Stimulated activated memory B cell treated with anti-CD40 and anti-IgM and Interleukin-4, amounts not matched to agents 10 μg/mL and 1 μg/mL and 100 μg/mL, for 72 hours (primary cell): ENCODE results near the gene RETNLB.

Experiments used
- ATAC-seq: fragments of 150-1000 bp; cut with Tn5 transposase; 2 replicates; pipeline ENCODE4 v1.10.0; 2021
- H3K27ac Mint-ChIP-seq: one replicate; pipeline ENCODE4 v1.8.0; 2022; ENCODE audit warnings: mild to moderate bottlenecking, mixed read lengths
- H3K27me3 Mint-ChIP-seq: one replicate; pipeline ENCODE4 v1.8.0; 2022; ENCODE audit warnings: mixed read lengths
- H3K36me3 Mint-ChIP-seq: one replicate; pipeline ENCODE4 v1.8.0; 2022; ENCODE audit warnings: mixed read lengths
- H3K4me1 Mint-ChIP-seq: one replicate; pipeline ENCODE4 v1.8.0; 2022; ENCODE audit warnings: mixed read lengths
- H3K4me3 Mint-ChIP-seq: one replicate; pipeline ENCODE4 v1.8.0; 2022; ENCODE audit warnings: mild to moderate bottlenecking, moderate library complexity, mixed read lengths
- H3K9me3 Mint-ChIP-seq: one replicate; pipeline ENCODE4 v1.8.0; 2022; ENCODE audit warnings: mixed read lengths

Gene RETNLB, protein sequence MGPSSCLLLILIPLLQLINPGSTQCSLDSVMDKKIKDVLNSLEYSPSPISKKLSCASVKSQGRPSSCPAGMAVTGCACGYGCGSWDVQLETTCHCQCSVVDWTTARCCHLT

DNA sequence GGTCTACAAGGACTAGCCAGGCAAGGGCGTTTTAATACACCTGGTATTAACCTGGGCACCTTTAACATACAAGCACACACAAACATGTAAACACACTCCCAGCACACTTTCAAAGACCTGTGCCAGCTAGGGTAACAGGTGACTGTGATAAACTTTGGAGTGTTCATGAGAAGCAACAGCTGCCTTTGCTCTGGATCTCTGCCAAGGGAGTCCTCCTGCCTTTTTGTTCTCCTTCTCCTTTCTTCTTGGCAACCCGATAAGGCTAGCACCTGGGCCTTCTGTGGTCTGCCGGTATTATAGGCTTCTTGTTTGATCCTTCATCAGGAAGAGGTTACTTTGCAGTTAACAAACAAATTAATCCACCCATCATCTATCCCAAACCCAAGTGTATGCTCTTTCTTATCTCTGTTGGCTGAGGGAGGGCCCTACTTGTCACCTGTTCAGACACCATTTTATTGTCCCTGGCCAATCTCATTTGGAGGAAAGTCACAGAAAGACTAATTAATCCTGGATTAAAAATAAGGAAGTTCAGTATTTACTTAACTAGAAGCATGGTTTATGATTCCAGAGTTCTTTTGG is at the start of gene RETNLB:
Gene RETNLB (minus strand): TSS at position 7 of the 579 bp plus-strand sequence. CDS start 225 bp downstream, outside the sequence.
- Mint-ChIP-seq H3K27me3 (peaks cover 11% of the 10 kb centered on the region), H3K4me1 (no peaks in the 10 kb centered on the region), H3K9me3 (peaks cover 2% of the 10 kb centered on the region), H3K27ac (no peak within 1 kb of the TSS), H3K36me3 (no peaks in the 10 kb centered on the region), H3K4me3 (no peak within 1 kb of the TSS)
- ATAC-seq, result no peak

DNA sequence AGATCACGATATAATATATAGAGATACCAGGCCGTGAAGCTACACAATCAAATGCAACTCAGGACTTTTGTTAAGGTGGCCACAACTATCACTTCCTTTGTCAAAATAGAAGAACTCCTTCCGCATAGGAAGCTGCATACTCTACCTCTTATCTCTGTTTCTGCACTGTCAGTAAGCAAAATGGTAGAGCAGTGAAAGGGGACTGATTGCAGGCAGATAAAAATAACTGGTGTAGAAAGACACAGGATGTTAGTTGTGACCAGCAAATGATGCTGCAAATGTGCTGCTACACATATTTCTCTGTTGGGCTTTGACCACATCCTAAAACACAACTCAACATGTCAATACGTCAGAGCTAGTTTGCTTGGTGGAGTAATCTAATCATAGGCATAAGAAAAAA is 49.1 kb upstream of the RETNLB start:
- peaks cover 3% of the 10 kb centered on the region for H3K9me3 Mint-ChIP-seq

DNA sequence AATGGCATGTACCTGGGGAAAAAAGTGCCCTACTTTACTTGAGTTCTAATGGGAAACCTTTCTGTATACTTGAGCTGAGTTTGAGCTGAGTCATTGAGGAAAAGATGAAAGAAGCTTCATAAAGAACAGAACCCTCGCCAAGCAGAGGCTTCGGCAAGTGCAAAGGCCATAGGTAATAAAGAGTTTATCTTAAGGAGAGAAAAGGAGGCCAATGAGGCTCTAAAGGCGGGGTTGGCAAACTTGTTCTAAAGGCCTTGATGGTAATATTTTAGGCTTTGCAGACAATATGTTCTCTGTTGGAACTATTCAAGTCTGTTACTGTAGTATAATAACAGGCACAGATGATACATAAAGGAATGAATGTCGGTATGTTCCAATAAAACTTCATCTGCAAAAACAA is 47.8 kb upstream of the RETNLB start:
- H3K27me3 Mint-ChIP-seq, result no peaks in the 10 kb centered on the region
- no peaks in the 10 kb centered on the region for H3K4me1 Mint-ChIP-seq
- H3K4me3 Mint-ChIP-seq, result no peak overlapping the region
- no peaks in the 10 kb centered on the region for H3K9me3 Mint-ChIP-seq
- no peak for ATAC-seq
- no peaks in the 10 kb centered on the region for H3K36me3 Mint-ChIP-seq
- H3K27ac Mint-ChIP-seq, result no peak overlapping the region

More for the DNA sequence above, 49.1 kb upstream of the RETNLB start:
- Mint-ChIP-seq H3K4me3 (no peak overlapping the region), H3K36me3 (no peaks in the 10 kb centered on the region), H3K4me1 (no peaks in the 10 kb centered on the region), H3K27me3 (no peaks in the 10 kb centered on the region), H3K27ac (no peak overlapping the region)
- no peak for ATAC-seq

DNA sequence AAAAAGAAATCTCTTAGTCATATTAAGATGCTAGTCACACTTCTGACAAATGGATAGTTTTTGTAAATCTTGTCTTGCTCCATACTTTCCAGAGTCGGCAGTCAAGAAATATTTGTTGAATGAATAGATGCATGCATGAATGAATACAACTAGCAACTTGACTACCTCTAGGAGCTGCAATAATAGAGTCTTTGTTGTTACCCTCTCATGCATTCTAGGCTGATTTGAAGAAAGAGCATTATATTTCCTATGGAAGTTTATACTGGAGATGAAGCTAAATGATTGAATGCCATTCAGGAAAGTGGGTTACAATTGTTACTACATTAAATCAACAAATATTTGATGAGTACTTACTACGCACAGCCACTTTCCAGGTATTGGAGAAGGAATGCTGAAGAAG is 47.2 kb upstream of the RETNLB start:
- Mint-ChIP-seq H3K4me3 (no peak overlapping the region), H3K9me3 (no peaks in the 10 kb centered on the region), H3K4me1 (no peaks in the 10 kb centered on the region), H3K27me3 (no peaks in the 10 kb centered on the region), H3K27ac (no peak overlapping the region), H3K36me3 (no peaks in the 10 kb centered on the region)
- ATAC-seq, result no peak

DNA sequence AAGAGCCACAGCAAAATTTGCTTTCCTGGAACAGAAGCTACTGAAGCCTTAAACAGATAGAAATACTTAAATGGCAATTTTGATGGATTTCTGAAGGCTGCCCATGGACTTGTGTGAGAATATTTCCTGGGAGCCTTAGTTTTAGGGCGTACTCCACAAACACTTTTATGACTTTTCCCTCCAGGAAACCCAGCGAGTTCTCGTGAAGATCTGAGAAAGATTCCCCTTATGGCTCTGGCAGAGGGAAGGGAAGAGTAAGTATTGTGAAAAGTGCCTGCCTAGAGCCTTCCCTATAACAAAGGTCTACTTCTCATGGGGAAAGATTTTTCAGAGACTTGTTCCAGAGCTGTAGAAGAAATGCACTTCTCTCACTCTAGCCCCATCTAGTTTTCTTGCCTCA is 34.3 kb upstream of the RETNLB start:
- no peaks in the 10 kb centered on the region for H3K36me3 Mint-ChIP-seq
- H3K27me3 Mint-ChIP-seq, result peaks cover 1% of the 10 kb centered on the region
- no peak for ATAC-seq
- H3K4me1 Mint-ChIP-seq, result no peaks in the 10 kb centered on the region
- H3K27ac Mint-ChIP-seq, result no peak overlapping the region
- H3K9me3 Mint-ChIP-seq, result peaks cover 3% of the 10 kb centered on the region
- no peak overlapping the region for H3K4me3 Mint-ChIP-seq

DNA sequence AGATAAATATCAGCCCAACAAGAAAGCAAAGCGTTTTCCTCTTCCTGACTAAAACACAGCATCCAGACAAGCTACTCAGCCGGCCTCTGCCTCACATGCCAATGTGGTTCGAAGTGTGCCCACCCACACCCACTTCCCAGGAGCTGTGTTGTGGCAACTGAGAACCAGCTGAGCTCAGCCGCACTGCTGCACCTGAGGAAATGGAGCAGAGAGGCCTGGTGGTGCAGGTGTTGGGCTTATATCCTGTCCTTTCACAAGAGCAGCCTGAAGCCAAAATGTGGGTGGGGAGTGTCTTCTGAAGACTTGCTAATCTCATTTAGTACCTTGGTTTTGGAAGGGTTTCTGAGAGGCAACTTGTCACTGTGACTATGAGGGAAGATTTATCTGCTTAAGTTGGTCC is 23.0 kb upstream of the RETNLB start:
- no peak overlapping the region for H3K4me3 Mint-ChIP-seq
- ATAC-seq, result no peak

DNA sequence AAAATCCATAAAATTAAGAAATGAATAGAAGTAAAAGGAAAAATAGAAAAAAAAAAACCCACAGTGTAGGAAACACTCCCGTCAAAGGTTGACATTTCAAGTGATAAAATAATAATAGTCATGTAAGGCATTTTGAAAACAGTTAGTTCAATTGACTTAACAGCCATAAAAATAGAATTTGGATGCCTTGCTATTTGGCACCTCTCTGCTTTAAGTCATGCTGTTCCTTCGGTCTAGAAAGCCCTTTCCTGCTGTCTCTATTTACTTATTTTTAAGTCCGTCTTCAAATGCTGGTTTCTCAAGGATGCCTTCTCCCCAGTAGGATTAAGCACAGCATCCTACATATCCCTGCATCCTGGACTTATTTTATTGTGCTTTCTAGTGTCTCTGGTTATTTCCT is 22.3 kb upstream of the RETNLB start:
- Mint-ChIP-seq H3K27me3 (peaks cover 8% of the 10 kb centered on the region), H3K36me3 (no peaks in the 10 kb centered on the region), H3K27ac (no peak overlapping the region), H3K4me3 (no peak overlapping the region), H3K4me1 (no peaks in the 10 kb centered on the region), H3K9me3 (no peaks in the 10 kb centered on the region)
- no peak for ATAC-seq

More for the DNA sequence above, 23.0 kb upstream of the RETNLB start:
- Mint-ChIP-seq H3K27me3 (peaks cover 15% of the 10 kb centered on the region), H3K27ac (no peak overlapping the region), H3K9me3 (no peaks in the 10 kb centered on the region), H3K4me1 (no peaks in the 10 kb centered on the region), H3K36me3 (no peaks in the 10 kb centered on the region)

DNA sequence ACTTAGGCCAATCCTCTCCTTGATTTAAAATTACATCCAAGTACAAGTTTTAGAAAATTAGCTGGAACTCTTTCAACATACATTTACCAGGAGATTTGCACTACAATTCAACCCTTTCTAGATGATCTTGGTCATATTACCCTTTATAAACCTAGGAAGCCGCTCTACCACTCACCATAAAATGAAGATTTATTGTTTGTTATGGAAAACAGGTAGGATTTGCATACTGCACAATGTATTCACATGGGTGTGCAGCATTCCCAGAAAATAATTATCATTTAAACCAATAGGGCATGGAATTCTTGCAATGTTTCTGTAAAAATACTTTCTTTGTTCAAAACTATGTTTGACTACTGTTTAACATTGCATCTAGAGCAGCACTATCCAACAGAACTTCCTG is 18.4 kb upstream of the RETNLB start:
- Mint-ChIP-seq H3K9me3 (peaks cover 2% of the 10 kb centered on the region), H3K27me3 (no peaks in the 10 kb centered on the region), H3K4me3 (no peak overlapping the region), H3K27ac (no peak overlapping the region), H3K4me1 (no peaks in the 10 kb centered on the region), H3K36me3 (no peaks in the 10 kb centered on the region)
- ATAC-seq, result no peak

DNA sequence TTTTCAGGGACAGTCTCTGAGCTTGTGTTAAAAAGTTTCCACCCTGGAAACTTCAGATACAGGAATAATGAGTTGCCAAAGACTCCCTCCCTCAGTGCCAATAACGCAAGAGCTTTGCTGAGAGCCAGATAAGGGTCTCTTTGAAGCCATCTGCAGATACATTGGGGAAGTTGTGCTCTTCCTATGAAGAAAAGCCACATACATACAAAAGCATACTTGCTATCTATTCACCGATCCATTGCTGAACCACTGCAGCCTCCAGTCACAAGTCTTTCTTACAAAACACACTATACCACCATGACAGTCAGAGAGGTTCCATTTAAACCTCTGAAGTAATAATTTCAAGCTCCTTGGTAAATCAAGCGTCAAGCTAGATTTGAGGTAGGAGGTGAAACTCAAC is 10.0 kb upstream of the RETNLB start:
- H3K27me3 Mint-ChIP-seq, result no peaks in the 10 kb centered on the region
- H3K9me3 Mint-ChIP-seq, result peaks cover 2% of the 10 kb centered on the region
- no peak overlapping the region for H3K27ac Mint-ChIP-seq
- no peak for ATAC-seq
- no peaks in the 10 kb centered on the region for H3K36me3 Mint-ChIP-seq
- no peak overlapping the region for H3K4me3 Mint-ChIP-seq
- no peaks in the 10 kb centered on the region for H3K4me1 Mint-ChIP-seq

DNA sequence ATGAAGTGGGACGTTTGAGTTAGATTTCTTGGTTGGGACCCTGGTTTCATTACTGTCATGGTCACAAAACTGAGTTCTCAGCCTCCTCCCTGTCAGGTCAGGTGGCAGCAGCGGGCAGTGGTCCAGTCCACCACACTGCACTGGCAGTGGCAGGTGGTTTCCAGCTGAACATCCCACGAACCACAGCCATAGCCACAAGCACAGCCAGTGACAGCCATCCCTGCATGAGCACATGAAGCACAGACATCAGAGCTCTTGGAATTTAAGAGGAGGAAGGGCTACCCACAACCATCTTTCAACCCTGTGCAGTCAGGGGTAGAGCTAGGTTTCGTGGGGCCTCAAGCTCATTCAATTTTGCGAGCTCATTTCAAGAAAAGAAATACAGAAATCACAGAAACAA is 1.5 kb downstream of the RETNLB start:
- H3K27ac Mint-ChIP-seq, result no peak overlapping the region
- no peak overlapping the region for H3K4me3 Mint-ChIP-seq
- no peaks in the 10 kb centered on the region for H3K4me1 Mint-ChIP-seq
- no peaks in the 10 kb centered on the region for H3K36me3 Mint-ChIP-seq
- no peak for ATAC-seq
- H3K27me3 Mint-ChIP-seq, result peaks cover 8% of the 10 kb centered on the region
- peaks cover 2% of the 10 kb centered on the region for H3K9me3 Mint-ChIP-seq

DNA sequence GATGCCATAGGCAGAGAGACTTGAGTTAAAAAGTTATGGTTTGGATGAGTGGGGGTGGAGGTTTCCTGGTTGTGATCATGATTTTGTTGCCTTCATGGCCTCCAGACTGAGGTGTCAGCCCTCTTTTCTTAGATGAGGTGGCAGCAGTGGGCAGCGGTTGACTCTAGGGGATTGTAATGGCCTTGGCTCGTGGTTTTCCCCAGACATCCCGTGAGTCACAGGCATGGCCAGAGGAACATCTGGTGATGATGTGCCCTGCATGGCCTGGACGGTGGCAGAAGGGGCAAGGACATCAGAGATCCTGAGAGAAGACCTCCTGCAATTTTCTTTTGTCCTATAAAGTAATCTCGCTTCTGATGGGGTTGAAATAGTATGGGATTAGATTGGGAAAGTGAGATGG is 12.4 kb downstream of the RETNLB start:
- no peak overlapping the region for H3K4me3 Mint-ChIP-seq
- H3K4me1 Mint-ChIP-seq, result no peaks in the 10 kb centered on the region
- H3K36me3 Mint-ChIP-seq, result no peaks in the 10 kb centered on the region
- ATAC-seq, result no peak
- no peak overlapping the region for H3K27ac Mint-ChIP-seq
- H3K27me3 Mint-ChIP-seq, result peaks cover 19% of the 10 kb centered on the region
- H3K9me3 Mint-ChIP-seq, result no peaks in the 10 kb centered on the region

DNA sequence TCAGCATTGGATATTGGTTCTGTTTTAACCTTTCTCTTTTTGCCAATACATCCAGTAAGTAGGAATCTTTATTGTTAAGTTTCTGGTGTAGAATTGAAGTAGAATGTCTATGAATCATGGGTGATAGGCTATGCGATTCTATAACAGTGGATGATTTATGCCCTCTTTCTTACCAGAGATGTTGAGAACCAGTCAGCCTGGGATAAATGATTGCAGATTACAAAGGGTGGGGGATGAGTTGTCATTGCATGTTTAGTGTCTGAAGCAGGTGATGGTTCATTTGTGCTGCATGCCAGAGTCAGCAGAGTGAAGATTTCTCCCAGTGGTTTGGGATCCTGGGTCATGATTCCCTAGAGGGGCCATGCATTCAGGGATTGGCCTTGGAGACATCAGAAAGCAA is 14.3 kb downstream of the RETNLB start:
- Mint-ChIP-seq H3K27me3 (peaks cover 19% of the 10 kb centered on the region), H3K4me1 (no peaks in the 10 kb centered on the region), H3K27ac (no peak overlapping the region), H3K4me3 (no peak overlapping the region), H3K36me3 (no peaks in the 10 kb centered on the region), H3K9me3 (no peaks in the 10 kb centered on the region)
- ATAC-seq, result no peak

DNA sequence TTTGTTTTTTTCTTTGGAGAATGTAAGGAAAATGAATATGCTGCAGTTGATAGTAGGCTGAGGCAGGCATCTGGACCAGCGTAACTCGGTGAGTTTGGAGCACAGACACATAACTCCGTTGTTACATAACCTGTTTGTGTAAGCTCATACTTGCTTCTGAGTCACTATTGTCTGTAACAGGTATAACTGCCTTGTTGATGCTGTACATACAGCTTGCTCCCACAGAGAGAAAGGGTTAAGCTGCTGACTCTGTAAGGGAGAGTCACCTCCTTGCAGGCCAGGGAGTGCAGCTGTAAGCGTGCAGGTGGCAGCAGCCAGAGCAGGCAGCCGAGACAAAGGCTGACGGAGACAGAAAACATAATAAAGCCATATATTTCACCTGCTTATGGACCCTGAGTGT is 20.4 kb downstream of the RETNLB start:
- no peak overlapping the region for H3K27ac Mint-ChIP-seq
- peaks cover 9% of the 10 kb centered on the region for H3K27me3 Mint-ChIP-seq
- H3K4me1 Mint-ChIP-seq, result no peaks in the 10 kb centered on the region
- H3K4me3 Mint-ChIP-seq, result no peak overlapping the region
- no peaks in the 10 kb centered on the region for H3K9me3 Mint-ChIP-seq
- H3K36me3 Mint-ChIP-seq, result no peaks in the 10 kb centered on the region
- ATAC-seq, result no peak

DNA sequence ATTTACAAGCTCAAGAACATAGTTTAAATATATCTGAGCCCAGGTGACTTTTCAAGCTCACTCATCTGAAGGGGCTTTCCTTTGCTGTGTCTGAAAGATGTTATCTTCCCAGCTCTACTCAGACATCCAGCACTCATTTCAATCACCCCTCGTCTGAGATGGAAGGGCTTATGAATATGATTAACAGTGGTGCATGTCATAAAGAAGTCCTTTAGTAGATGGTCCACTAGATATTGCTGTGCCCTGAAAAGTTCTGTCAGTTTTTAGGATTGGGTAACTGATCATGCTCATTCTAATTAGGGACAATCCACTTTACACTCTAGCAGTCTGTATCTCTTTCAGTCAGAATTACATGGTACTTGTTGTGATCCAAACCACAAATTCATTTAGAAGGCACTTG is 28.3 kb downstream of the RETNLB start:
- Mint-ChIP-seq H3K27ac (no peak overlapping the region), H3K9me3 (no peaks in the 10 kb centered on the region), H3K4me1 (peaks cover 5% of the 10 kb centered on the region), H3K4me3 (no peak overlapping the region), H3K36me3 (no peaks in the 10 kb centered on the region), H3K27me3 (peaks cover 12% of the 10 kb centered on the region)
- ATAC-seq, result no peak

DNA sequence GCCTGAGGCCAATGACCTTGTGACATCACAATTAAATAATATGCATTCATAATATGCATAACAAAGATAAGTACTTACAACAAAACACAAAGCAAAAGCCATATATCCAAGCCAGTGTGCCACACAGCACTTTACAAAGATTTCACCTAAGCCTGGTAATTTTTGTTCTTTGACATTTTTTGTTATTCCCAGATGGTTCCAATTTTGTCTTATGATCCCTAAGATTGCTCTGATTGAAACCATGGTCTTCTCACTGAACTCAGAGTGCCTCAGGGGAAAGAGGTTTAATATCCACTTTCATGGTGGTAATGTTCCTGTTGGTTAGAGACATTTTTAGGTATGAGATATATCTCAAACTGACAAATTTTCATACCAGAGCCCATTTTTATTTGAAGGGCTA is 29.1 kb downstream of the RETNLB start:
- ATAC-seq, result no peak
- Mint-ChIP-seq H3K27me3 (peaks cover 12% of the 10 kb centered on the region), H3K36me3 (no peaks in the 10 kb centered on the region), H3K4me1 (peaks cover 6% of the 10 kb centered on the region), H3K27ac (no peak overlapping the region), H3K4me3 (no peak overlapping the region), H3K9me3 (no peaks in the 10 kb centered on the region)

DNA sequence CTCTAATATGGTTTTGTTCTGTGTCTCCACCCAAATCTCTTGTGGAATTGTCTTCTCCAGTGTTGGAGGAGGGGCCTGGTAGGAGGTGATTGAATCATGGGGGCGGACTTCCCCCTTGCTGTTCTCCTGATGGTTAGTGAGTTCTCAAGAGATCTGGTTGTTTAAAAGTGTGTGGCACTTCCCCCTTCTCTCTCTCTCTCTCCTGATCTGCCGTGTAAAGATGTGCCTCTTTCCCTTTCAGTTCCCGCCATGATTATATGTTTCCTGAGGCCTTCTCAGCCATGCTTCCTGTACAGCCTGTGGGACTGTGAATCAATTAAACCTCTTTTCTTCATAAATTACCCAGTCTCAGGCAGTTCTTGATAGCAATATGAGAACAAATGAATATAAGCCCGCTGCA is 33.1 kb downstream of the RETNLB start:
- Mint-ChIP-seq H3K36me3 (no peaks in the 10 kb centered on the region), H3K27ac (no peak overlapping the region), H3K4me1 (peaks cover 6% of the 10 kb centered on the region), H3K9me3 (no peaks in the 10 kb centered on the region), H3K4me3 (no peak overlapping the region), H3K27me3 (peaks cover 12% of the 10 kb centered on the region)
- ATAC-seq, result no peak

DNA sequence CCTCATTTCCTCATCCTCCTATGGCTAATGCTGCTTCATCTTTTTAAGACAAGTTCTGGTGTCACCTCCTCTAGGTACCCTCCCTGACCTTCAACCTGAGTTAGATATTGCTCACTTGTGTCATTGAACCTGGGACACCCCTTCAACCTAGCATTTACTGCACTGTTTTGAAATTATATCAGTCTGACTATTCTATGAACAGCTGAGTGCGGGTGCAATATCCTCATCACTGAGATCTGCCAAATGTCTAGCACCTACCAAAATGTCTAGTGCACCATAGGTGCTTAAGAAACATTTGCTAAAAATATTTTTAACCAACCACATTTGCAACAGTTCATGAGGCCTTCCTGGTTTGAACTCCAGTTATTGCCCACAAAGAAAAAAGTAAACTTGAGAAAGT is 34.5 kb downstream of the RETNLB start:
- ATAC-seq, result no peak

More for the DNA sequence above, 34.5 kb downstream of the RETNLB start:
- peaks cover 12% of the 10 kb centered on the region for H3K27me3 Mint-ChIP-seq
- H3K9me3 Mint-ChIP-seq, result no peaks in the 10 kb centered on the region
- H3K4me3 Mint-ChIP-seq, result no peak overlapping the region
- H3K27ac Mint-ChIP-seq, result no peak overlapping the region
- peaks cover 6% of the 10 kb centered on the region for H3K4me1 Mint-ChIP-seq
- no peaks in the 10 kb centered on the region for H3K36me3 Mint-ChIP-seq
